ENCODE results near the gene SULT1C3.

- TF ChIP-seq TCF12 (IDR thresholded peaks at IDR 0.05) (no peak), TCF12 (CRISPR knock-in tag; IDR thresholded peaks at IDR 0.05) (no peak), FOXP4 (CRISPR knock-in tag; IDR thresholded peaks at IDR 0.05) (no peak), GABPA (IDR thresholded peaks at IDR 0.05; ENCODE audit: low read depth, low read length) (no peak), GABPA (CRISPR knock-in tag; IDR thresholded peaks at IDR 0.05; ENCODE audit: low read depth) (no peak), SNRNP70 (IDR thresholded peaks at IDR 0.05; ENCODE audit: low read depth, low read length) (no peak), CTCF (CRISPR knock-in tag; IDR thresholded peaks at IDR 0.05) (no peak)
These were observed 61.8 kb downstream of the SULT1C3 start for GRCh38 chr2:108301558-108301957.

Measured in HepG2 (cell line).